Measurements from ENCODE around the gene RARB. TPM values are rescaled to one million over a fixed set of nuclear protein-coding genes. Genes with fewer than 3 reads are reported as not detected.
A peak's percentile ranks its signal among the peaks of the same experiment; 100 is the strongest.

The RARB gene
- total and polyA plus RNA-seq, 9 of the 15 experiments (the other 6 are each of a cell fraction or from before 2014, with no cell fraction given), result 0.15 to 1.3 (median 0.27) TPM

DNA sequence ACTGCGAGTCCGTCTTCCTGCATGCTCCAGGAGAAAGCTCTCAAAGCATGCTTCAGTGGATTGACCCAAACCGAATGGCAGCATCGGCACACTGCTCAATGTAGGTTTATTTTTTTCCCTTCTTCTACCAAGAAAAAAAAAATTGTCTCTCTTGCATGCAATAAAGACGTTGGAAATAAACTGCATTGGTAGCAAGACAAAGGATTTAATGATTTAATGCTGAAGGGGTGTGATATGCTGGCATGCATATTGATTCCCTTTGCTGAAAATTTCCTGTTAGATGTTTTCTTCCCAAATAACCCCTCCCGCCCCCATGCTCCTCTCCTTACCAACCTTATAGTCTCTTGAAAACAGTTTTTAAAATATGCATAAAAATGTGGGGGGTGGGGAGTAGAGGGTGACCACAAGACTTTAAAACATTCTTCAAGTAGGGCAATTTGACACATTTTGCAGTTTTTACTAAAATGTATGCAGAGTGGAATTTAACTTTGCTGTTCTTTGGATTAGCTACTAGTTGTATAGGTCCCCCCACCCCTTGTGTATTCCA lies 799 bp downstream of the RARB start:
- CTCF ChIA-PET (ENCODE audit: low intra/inter-chr PET ratio), result no interaction called here
- H2AFZ ChIP-seq (ENCODE audit: low read depth, low read length), result 0 out of 2 replicates have a peak overlapping the region, but pooled peaks have one; percentile 66
- TF ChIP-seq, protein P1, sequence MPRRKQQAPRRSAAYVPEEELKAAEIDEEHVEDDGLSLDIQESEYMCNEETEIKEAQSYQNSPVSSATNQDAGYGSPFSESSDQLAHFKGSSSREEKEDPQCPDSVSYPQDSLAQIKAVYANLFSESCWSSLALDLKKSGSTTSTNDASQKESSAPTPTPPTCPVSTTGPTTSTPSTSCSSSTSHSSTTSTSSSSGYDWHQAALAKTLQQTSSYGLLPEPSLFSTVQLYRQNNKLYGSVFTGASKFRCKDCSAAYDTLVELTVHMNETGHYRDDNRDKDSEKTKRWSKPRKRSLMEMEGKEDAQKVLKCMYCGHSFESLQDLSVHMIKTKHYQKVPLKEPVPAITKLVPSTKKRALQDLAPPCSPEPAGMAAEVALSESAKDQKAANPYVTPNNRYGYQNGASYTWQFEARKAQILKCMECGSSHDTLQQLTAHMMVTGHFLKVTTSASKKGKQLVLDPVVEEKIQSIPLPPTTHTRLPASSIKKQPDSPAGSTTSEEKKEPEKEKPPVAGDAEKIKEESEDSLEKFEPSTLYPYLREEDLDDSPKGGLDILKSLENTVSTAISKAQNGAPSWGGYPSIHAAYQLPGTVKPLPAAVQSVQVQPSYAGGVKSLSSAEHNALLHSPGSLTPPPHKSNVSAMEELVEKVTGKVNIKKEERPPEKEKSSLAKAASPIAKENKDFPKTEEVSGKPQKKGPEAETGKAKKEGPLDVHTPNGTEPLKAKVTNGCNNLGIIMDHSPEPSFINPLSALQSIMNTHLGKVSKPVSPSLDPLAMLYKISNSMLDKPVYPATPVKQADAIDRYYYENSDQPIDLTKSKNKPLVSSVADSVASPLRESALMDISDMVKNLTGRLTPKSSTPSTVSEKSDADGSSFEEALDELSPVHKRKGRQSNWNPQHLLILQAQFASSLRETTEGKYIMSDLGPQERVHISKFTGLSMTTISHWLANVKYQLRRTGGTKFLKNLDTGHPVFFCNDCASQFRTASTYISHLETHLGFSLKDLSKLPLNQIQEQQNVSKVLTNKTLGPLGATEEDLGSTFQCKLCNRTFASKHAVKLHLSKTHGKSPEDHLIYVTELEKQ (CRISPR knock-in tag; IDR thresholded peaks at IDR 0.05), result no peak
- TF ChIP-seq RBM34 (IDR thresholded peaks at IDR 0.05; ENCODE audit: borderline replicate concordance, insufficient read depth, low read length) (no peak), CTBP1 (IDR thresholded peaks at IDR 0.05; ENCODE audit: borderline replicate concordance) (no peak), MCM5 (IDR thresholded peaks at IDR 0.05; ENCODE audit: low read depth) (no peak), EHMT2 (IDR thresholded peaks at IDR 0.05) (no peak), RB1 (IDR thresholded peaks at IDR 0.05; ENCODE audit: low read depth) (no peak), XRCC5 (IDR thresholded peaks at IDR 0.05; ENCODE audit: low read depth, low read length) (no peak), ZNF444 (CRISPR knock-in tag; IDR thresholded peaks at IDR 0.05) (no peak), ZNF3 (CRISPR knock-in tag; IDR thresholded peaks at IDR 0.05) (no peak), SUPT5H (IDR thresholded peaks at IDR 0.05) (no peak), PPARD (CRISPR knock-in tag; IDR thresholded peaks at IDR 0.05) (no peak), GTF2F1 (IDR thresholded peaks at IDR 0.05; ENCODE audit: low read depth, low read length) (no peak), CREB1 (IDR thresholded peaks at IDR 0.05) (no peak), CREB1 (CRISPR knock-in tag; IDR thresholded peaks at IDR 0.05) (no peak), EP400 (IDR thresholded peaks at IDR 0.05) (no peak), POLR3G (IDR thresholded peaks at IDR 0.05; ENCODE audit: extremely low read depth, insufficient read length, insufficient replicate concordance) (no peak)
- TF ChIP-seq, protein P2, sequence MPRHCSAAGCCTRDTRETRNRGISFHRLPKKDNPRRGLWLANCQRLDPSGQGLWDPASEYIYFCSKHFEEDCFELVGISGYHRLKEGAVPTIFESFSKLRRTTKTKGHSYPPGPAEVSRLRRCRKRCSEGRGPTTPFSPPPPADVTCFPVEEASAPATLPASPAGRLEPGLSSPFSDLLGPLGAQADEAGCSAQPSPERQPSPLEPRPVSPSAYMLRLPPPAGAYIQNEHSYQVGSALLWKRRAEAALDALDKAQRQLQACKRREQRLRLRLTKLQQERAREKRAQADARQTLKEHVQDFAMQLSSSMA (CRISPR knock-in tag; IDR thresholded peaks at IDR 0.05), result no peak
- H3K27me3 ChIP-seq (ENCODE audit: control insufficient read depth in 2 of 2, insufficient read depth in 2 of 2, low read length in 2 of 2), result peaks cover 16 to 17% of the 10 kb centered on the region in 2 experiments
- no peaks in the 10 kb centered on the region for H3K9me3 ChIP-seq (replicated peaks; ENCODE audit: control insufficient read depth, insufficient read depth, low read depth, low read length)
- no peak overlapping the region for H3K4me3 ChIP-seq
- no peaks in the 10 kb centered on the region; a peak in 1 of 5 replicates for H3K4me1 ChIP-seq (replicated peaks in 1 of 2; ENCODE audit: control insufficient read depth in 2 of 2, insufficient read depth in 2 of 2, low read length in 2 of 2)
- BruUV-seq (replicated peaks), result no TSS peak
- H4K20me1 ChIP-seq (replicated peaks; ENCODE audit: control insufficient read depth, insufficient read depth, low read length), result no peaks in the 10 kb centered on the region
- POLR2A ChIA-PET, result interaction anchor here (0.7 to 1.0 kb wide), 2 partner anchors 15 to 17 kb away, joined by 3 read pairs; no protein-coding TSS in a partner anchor
- H3K79me2 ChIP-seq (ENCODE audit: control insufficient read depth, insufficient read depth, low read length), result no peaks in the 10 kb centered on the region
- peak overlapping the region; percentile 38; the same call in 1 of the 2 replicates for H3K4me2 ChIP-seq (ENCODE audit: insufficient read depth, low read length)
- FAIRE-seq, result no peak
- no peak overlapping the region for H3K27ac ChIP-seq (ENCODE audit: extremely low read depth, low read depth, low read length)
- in situ Hi-C loops (cut with MboI) (no loop called here), intact Hi-C loops (cut with micrococcal nuclease) (no loop called here)
- H3K36me3 ChIP-seq (ENCODE audit: control insufficient read depth, insufficient read depth, low read length), result no peaks in the 10 kb centered on the region
- WGBS (ENCODE audit: insufficient coverage, low coverage, missing lambda C conversion rate), result 0% methylated on average over 6 of the region's 6 CpGs
- ATAC-seq, result no peak
- DNase-seq (ENCODE audit: extremely low read depth in 1 of 4, low spot score in 3 of 4), result no peak
- H3K9ac ChIP-seq (ENCODE audit: insufficient read depth in 1 of 2, low read depth in 2 of 2, low read length in 2 of 2), result no peak overlapping the region
- no peaks in the 10 kb centered on the region for H3K9me1 ChIP-seq (ENCODE audit: control insufficient read depth, insufficient read depth, low read length)

Measured in K562 (cell line).